Measurements from ENCODE around the gene TMEM175. TPM values are rescaled to one million over a fixed set of nuclear protein-coding genes. Genes with fewer than 3 reads are reported as not detected.

The TMEM175 gene
- total and polyA plus RNA-seq, 2 of the 8 experiments (the other 6 are each of a cell fraction or from before 2014, with no cell fraction given) = 4.9 to 20.7 TPM

- no peak overlapping the region for H2BK20ac ChIP-seq (ENCODE audit: low read length)
- H3K23me2 ChIP-seq (ENCODE audit: low read depth, low read length) = no peaks in the 10 kb centered on the region
- no peak overlapping the region for H2BK15ac ChIP-seq (ENCODE audit: low read length)
- H3K36me3 ChIP-seq (ENCODE audit: control insufficient read depth in 2 of 4, insufficient read depth in 4 of 4, low read length in 3 of 4) = no peaks in the 10 kb centered on the region; a peak in 1 of 8 replicates
- no peak overlapping the region for H3K18ac ChIP-seq (ENCODE audit: extremely low read depth, low read length)
- H3K14ac ChIP-seq (ENCODE audit: insufficient read length) = no peak overlapping the region
- H3K4me3 ChIP-seq (ENCODE audit: extremely low read depth in 1 of 4, insufficient read depth in 2 of 4, low read depth in 3 of 4, low read length in 4 of 4) = no peak overlapping the region
- POLR2A ChIA-PET (ENCODE audit: partially characterized antibody) = interaction anchor here (0.9 kb wide), 1 partner anchor 29 kb away, joined by 4 read pairs; no protein-coding TSS in a partner anchor
- no peak overlapping the region; a peak in 1 of 7 replicates for H3K9ac ChIP-seq (replicated peaks in 1 of 4; ENCODE audit: extremely low read depth in 1 of 4, low read depth in 3 of 4, low read length in 3 of 4)
- H2BK12ac ChIP-seq (ENCODE audit: low read depth, low read length) = no peak overlapping the region
- no peak overlapping the region for H3K4me2 ChIP-seq (ENCODE audit: insufficient read depth in 1 of 2, low read depth in 2 of 2, low read length in 2 of 2)
- no peak overlapping the region; the same call in 1 of the 2 replicates for H4K8ac ChIP-seq (ENCODE audit: extremely low read depth, insufficient read depth, low read length)
- peak overlapping the region; percentile 25 for H3K56ac ChIP-seq (replicated peaks; ENCODE audit: insufficient read length, low read depth, low read length)
- peaks cover 14% of the 10 kb centered on the region for H3K79me1 ChIP-seq (ENCODE audit: low read depth, low read length)
- H3K4ac ChIP-seq (replicated peaks; ENCODE audit: insufficient read length, low read depth, low read length) = no peak overlapping the region
- peaks cover 3 to 13% of the 10 kb centered on the region in 2 experiments for H4K20me1 ChIP-seq (replicated peaks in 1 of 2; ENCODE audit: control insufficient read depth in 1 of 2, insufficient read depth in 2 of 2, low read length in 2 of 2)
- H3K27me3 ChIP-seq (replicated peaks in 1 of 4; ENCODE audit: control insufficient read depth in 3 of 4, extremely low read depth in 1 of 4, insufficient read depth in 3 of 4, low read length in 3 of 4) = no peaks in the 10 kb centered on the region; a peak in 1 of 7 replicates
- no peak for FAIRE-seq
- no peak overlapping the region for H4K5ac ChIP-seq (ENCODE audit: insufficient read length, low read depth, low read length)
- H3K79me2 ChIP-seq (ENCODE audit: control insufficient read depth in 1 of 2, insufficient read depth in 2 of 2, low read length in 2 of 2) = peaks cover 0 to 4% of the 10 kb centered on the region in 2 experiments; a peak in 2 of 4 replicates
- CTCF ChIA-PET (ENCODE audit: partially characterized antibody) = no interaction called here
- H3K23ac ChIP-seq (ENCODE audit: insufficient read length) = no peak overlapping the region
- H3K27ac ChIP-seq (ENCODE audit: low read depth, low read length) = no peak overlapping the region
- no peak overlapping the region for H2BK5ac ChIP-seq (ENCODE audit: low read depth, low read length)
- no peak for DNase-seq (ENCODE audit: low read depth in 1 of 2, low spot score in 2 of 2)
- H2AFZ ChIP-seq (ENCODE audit: low read length) = no peak overlapping the region
- 84% methylated on average over 27 of the region's 42 CpGs; no CpG with 5 or more reads in 1 of the 2 experiments for WGBS, 2 experiments (ENCODE audit: extremely low coverage in 1 of 2, insufficient coverage in 1 of 2, insufficient read length in 1 of 2, insufficient replicate concordance in 2 of 2, low coverage in 1 of 2, low lambda C conversion rate in 2 of 2, missing lambda C conversion rate in 1 of 2)
- no peak overlapping the region for H2BK120ac ChIP-seq (replicated peaks; ENCODE audit: low read depth, low read length)
- peaks cover 0 to 10% of the 10 kb centered on the region in 2 experiments; a peak in 1 of 4 replicates for H3K9me3 ChIP-seq (ENCODE audit: insufficient read depth in 2 of 2, low read depth in 1 of 2, low read length in 1 of 2)
- H2AK5ac ChIP-seq (ENCODE audit: low read depth, low read length) = no peak overlapping the region
- H4K91ac ChIP-seq (replicated peaks; ENCODE audit: insufficient read length, low read length) = peak overlapping the region; percentile 74
- H3K4me1 ChIP-seq (replicated peaks in 1 of 4; ENCODE audit: control insufficient read depth in 3 of 4, insufficient read depth in 4 of 4, low read length in 3 of 4) = peaks cover 0 to 8% (median 0%) of the 10 kb centered on the region in 4 experiments; a peak in 3 of 7 replicates
- no peak for TF ChIP-seq TEAD4 (IDR thresholded peaks at IDR 0.05; ENCODE audit: low read depth, low read length)
- no peak for TF ChIP-seq YY1 (IDR thresholded peaks at IDR 0.05; ENCODE audit: low read depth, low read length)
- no peak for TF ChIP-seq MAFK (IDR thresholded peaks at IDR 0.05; ENCODE audit: low read depth, low read length)
- TF ChIP-seq CHD2 (IDR thresholded peaks at IDR 0.05; ENCODE audit: low read length) = no peak
- TF ChIP-seq SP1 (IDR thresholded peaks at IDR 0.05; ENCODE audit: low read depth, low read length) = no peak
- TF ChIP-seq POLR2AphosphoS5 (IDR thresholded peaks at IDR 0.05; ENCODE audit: low read depth, low read length) = no peak
- TF ChIP-seq TAF7 (optimal IDR thresholded peaks at IDR 0.05; ENCODE audit: borderline replicate concordance, low read depth, low read length) = no peak
- TF ChIP-seq CTCF (IDR thresholded peaks at IDR 0.05; ENCODE audit: control extremely low read depth in 1 of 3, insufficient read depth in 1 of 3, low read depth in 1 of 3, low read length in 3 of 3) = no peak
Measured at GRCh38 chr4:903066-904046, 28.9 kb upstream of the TMEM175 start.
